Activated CD8-positive, alpha-beta memory T cell treated with anti-CD3 and anti-CD28 coated beads for 4 hours (primary cell): ENCODE results near the gene C12orf56.

ENCODE experiments used
- DNase-seq, 2 donors: peaks; one replicate each; pipeline ENCODE4 v3.0.0-alpha.2; 2020; ENCODE audit warnings: low read depth in 2 of 2

The C12orf56 gene, protein sequence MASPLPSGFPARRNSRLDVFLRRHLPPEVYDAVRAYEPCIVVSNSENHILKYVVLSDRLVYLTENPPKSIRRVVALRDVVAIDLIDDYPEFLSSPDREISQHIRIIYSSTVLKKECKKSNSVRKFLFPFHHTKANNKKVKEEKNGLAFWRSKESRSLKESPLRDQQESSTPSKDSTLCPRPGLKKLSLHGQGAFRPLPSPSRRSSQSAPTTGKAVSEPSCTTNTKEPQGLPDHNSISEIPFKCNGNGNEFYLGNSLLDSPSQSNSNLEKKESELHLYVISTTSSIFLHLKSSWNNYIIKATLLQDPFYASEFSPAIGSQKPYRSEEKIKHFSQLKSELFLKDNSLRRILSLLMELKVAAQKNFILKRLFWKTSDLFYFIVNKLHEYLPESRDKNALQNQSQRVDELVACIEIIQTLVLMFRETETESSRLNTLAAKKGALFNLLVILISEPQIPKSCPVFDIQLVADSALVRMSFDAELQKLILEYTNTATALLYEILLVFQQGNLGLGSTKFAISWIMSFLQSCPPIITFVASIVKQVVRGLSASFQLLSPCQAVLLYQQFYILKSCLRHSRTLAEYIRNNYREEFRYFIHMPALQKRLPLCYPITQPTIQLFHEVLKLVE

DNA sequence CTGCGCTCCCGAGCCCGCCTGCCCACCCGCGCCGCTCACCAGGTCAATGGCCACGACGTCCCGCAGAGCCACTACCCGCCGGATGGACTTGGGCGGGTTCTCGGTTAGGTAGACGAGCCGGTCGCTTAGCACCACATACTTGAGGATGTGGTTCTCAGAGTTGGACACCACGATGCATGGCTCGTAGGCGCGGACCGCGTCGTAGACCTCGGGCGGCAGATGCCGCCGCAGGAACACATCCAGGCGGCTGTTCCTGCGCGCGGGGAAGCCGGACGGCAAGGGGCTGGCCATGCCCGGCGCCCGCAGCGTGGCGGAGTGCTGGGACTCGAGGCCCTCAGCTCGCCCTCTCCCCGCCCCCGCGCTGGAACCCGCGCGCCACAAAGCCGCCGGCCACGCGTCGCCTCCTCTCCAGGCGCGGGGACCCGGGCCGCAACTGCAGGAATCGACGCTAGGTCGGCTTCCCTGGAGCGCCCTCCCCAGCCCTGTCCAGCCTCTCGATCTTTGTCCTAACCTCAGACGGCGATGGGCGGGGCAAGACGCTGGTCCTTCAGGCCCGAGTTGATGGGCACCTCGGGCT is at the start of gene C12orf56:
Gene C12orf56 (minus strand): TSS at position 484 of the 577 bp plus-strand sequence. CDS start 193 bp downstream, at position 291.
- DNase-seq = no peak

DNA sequence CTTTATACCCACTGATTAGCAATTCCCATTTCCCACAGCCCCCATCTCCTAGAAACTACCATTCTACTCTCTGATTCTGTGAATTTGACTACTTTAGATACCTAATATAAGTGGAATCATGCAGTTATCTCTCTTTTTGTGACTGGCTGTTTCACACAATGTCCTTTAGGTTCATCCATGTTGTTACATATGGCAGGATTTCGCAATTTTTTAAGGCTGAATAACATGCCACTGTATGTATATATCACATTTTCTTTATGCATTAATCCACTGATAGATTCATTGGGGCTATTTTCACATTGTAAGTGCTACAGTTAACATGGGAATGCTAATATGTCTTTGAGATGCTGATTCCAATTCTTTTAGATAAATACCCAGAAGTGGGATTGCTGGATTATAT is 49.5 kb upstream of the C12orf56 start:
- no peak for DNase-seq

DNA sequence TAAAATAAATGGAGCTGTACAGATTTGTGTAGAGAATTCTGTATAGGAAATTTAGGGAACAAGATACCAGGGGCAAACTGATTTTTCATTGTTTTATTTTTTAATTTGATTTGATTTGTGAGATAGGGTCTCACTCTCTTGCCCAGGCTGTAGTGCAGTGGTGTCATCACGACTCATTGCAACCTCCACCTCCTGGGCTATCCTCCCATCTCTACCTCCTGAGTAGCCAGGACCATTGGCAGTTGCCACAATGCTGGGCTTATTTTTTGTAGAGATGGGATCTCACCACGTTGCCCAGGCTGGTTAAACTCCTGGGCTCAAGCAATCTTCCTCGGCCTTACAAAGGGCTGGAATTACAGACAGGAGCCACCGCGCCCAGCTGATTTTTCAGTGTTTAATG is 43.4 kb upstream of the C12orf56 start:
- DNase-seq = no peak

DNA sequence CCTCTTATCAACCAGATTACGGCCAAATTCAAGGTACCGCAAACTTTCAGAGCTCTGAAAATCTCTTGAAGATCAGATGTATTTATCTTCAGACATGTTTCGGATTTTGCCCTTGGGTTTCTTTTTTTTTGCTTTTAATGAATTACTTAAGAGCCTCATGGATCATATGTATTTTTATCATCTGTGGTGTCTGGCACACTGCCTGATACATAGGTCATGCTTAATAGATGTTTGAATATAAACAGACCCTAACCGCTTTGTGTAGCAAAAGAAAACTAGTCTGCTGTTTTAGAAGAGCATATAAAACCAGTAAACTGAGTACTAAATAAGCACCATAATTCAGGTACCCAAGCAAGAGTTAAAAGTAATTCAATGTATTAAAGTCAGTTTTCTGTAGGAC is 41.2 kb upstream of the C12orf56 start:
- no peak for DNase-seq

DNA sequence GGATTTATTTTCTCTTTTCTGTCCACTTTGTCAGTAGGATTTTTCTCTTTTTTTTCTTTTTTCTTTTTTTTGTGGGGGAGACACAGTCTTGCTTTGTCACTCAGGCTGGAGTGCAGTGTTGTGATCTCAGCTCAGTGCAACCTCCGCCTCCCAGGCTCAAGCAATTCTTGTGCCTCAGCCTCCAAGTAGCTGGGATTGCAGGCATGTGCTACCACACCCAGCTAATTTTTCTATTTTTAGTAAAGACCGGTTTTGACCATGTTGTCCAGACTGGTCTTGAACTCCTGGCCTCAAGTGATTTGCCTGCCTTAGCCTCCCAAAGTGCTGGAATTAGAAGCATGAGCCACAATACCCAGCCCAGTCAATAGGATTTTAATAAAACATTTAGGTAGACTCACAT is 40.3 kb upstream of the C12orf56 start:
- no peak for DNase-seq

DNA sequence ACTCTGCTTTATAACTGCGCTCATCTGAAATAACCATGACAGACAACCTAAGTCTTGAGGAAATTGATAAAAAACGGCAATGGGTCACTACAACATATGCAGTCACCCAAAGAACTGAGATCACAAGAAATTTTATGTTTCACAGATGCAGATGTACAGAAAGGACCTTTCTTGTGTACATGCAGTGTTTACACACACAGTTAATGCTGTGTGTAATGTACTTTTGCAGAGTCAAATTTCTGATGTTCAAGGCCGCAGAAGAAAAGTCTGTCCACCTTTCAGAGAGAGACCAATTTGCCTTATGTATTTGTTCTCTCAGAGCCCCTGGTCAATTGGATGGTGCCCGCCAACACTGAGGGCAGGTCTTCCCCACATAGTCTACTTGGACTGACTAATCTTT is 38.4 kb upstream of the C12orf56 start:
- no peak for DNase-seq

DNA sequence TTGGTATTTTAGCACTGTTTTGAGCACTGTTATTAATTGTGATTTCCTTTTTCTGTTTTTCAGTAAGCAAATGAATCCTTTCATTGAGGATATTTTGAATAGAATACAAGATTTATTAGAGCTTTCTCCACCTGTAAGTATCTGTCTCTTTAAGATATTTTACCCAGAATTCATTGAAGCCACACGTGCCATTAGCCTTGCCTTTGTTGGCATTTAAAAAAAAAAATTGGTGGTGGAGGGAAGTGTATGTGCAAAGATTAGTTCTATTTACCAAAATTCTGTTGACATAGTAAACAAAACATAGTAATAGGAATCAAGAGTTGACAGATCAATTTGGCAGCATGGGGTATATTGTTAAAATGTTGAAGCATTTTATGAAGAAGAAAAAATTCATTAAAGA is 37.4 kb upstream of the C12orf56 start:
- DNase-seq = no peak

DNA sequence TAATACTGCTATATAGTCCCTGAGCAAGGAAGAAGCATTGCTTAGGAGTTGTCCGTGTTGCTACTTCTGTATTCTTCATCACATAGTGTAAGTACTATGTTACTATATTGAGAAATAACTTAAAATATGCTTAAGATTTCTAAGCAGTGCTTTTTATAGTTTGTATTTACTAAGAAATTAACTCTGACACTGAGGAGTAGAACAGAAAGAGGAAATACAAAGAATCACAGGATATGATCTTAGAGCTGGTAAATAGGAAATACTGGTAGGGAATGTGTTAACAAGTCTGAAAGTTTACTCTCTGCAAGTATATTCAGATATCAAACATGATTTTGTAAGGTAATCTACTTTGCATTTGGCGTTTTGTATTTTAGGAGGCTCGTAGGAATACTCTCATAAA is 29.1 kb upstream of the C12orf56 start:
- no peak for DNase-seq

DNA sequence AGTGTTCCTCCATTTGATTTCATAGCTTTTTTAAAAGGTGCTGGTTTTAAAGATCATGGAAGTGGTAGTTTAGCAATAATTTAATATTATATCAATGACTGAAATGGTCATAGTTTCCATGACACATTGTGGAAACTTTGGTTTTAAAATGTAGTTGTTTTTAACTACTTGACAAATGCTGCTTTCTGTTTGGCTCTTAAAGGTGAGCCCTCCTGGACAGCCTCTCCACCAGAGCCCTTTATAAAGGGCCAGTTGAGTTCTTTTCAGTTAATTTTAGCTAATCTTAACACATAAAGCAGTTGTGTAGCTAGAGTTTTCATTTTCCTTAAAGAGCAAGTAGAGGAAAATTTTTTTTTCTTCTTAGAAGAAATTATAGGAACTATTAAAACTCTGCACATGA is 27.7 kb upstream of the C12orf56 start:
- DNase-seq = no peak

DNA sequence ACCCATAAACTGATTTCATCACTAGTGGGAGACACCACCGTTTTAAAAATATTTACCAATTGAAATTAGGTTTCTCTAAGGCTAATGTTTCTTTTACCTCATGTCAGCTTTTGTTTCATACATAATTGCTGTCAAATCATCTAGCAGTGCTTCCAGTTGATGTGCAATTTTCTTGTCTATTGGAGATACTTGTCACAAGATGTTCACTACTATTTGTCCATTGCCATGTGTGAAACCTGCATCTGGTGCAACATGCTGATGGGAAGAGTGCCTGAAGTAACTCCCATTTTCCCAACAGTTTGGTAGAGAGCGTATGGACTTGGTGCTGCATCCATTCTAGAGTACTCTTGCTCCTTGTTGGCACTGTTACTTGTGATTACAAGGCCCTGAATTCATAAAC is 23.3 kb upstream of the C12orf56 start:
- no peak for DNase-seq

DNA sequence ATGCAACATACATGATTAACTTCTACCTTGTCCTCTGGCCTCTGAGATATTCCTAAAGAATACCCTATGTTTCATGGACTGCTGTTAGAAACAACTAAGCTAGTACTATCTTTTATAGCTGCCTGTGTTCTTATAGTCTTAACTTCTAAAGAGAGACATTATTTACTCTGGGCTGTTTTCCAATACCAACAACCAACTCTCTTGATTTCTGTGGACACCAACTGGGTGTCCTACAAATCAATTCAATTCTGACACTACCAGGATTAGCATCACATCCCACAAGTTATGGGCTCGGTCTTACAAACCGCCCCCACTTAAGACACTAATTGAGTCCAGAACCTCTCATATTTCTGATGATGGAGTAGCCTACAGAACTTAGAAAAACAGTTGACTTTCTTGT is 21.9 kb upstream of the C12orf56 start:
- DNase-seq = no peak

DNA sequence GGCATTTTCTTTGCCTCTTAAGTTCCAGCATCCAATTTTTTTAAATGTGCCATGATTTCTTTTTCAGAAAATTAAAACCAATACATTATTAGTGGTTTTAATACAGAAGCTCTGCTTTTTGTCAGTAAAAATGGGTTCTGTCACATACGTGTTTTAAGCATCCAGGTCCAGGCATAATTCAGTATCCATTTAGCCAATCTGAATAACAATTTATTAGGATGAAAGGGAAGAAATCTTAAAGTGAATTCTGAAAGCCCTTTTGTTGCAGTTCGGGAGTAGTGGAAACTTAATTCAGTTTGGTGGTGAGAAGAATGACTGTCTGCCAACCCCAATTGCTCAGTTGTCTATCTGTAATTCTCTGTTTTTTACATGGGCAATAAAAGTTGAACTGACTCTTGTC is 20.9 kb upstream of the C12orf56 start:
- no peak for DNase-seq

DNA sequence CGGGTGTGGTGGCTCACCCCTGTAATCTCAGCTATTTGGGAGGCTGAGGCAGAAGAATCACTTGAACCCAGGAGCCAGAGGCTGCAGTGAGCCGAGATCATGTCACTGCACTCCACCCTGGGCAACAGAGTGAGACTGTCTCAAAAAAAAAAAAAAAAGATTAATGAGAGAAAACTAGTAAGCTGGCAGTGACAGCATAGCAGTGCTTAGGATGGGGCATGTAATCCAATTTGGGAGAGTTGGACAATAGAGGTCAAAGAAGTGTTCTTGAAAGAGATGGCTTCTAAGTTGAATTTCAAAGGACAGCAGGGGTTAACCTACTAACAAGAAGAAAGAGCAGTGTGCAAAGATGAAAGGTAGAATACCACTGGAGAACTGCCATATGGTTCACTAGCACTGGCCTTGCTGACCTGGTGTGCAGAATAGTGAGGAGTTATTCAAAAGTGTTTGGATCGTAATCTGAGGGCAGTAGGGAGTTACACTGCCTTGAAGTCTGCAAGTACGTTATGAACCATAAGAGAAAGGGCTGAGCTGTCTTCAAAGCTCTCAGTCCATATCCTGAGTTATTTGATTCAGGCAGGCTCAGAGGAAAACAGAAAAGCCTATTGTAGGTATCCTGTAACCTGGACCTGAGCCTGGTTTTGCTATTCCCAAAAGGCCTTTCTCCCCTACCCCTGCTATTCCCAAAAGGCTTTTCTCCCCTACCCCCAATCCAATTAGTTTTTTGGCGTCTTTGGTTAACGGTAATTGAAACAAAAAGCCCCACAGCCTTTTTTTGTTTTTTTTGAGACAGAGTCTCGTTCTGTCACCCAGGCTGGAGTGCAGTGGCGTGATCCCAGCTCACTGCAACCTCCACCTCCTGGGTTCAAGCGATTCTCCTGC is 17.0 kb upstream of the C12orf56 start:
- DNase-seq = no peak

DNA sequence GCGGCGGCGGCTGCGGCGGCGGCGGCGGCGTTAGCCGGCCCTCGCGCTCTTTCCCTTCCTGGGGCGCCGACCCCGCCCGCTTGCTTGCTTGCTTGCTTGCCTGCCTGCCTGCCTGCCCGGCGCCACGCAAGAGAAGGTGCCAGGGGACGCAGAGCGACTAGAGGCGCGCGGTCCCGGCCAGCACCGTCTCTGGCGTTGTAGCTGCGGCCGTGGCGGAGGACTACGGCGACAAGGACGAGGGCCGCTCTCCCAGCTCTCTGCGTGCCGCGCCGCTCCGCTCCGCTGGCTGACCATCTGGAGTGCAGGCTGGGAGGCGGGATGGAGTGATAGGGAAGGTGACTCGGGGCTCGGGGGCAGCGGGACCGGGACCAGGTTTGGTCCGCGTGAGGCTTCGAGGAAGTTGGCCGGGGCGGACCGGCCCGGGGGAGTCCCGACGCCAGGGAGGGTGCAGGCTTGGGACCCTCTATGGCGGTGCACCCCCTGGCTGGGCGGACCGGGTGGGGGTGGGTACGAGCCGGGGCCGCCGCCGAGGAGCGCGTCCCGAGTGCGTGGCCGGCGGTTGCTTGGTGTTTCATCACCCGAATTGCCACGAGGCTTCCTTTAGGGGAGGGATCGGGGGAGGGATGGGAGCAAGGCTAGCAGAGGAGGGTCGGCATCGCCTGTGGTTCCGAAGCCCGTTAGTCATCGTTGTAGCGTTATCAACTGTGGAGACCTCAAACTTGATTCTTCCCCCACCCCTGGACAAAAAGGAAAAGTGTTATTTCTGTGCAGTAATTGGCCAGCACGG is 14.1 kb upstream of the C12orf56 start:
- DNase-seq = peak; percentile 59 to 68

DNA sequence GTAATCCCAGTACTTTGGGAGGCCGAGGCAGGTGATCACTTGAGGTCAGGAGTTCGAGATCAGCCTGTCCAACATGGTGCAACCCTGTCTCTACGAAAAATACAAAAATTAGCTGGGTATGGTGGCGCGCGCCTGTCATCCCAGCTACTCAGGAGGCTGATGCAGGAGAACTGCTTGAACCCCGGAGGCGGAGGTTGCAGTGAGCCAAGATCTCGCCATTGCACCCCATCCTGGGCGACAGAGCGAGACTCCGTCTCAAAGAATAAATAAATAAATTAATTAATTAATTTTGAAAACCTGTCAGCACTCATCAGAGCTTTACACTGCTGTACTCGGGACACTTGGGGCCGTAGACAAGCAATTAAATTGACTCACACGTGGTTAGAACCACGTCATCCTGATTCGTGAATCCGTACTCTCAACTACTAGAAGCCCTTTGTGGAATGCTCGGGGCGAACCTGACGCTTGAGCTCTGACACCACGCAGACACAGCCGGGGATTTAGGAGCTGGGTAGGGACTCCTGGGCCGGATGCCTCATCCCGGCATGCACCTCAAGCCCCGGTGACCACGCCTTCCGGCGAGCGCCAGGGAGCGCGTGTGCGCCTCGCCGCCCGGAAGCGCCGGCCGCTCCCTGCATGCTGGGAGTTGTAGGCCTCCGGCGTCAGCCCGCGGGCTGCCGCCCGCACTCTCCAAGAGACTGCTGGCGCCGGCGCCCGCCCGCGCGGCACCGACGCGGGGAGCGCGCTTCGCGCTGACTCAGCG is 13.3 kb upstream of the C12orf56 start, which contains the start of gene XPOT:
Gene XPOT (plus strand): TSS at position 686 of the 763 bp plus-strand sequence. CDS start 5,644 bp downstream, outside the sequence.
- DNase-seq = peak; percentile 86 to 88

DNA sequence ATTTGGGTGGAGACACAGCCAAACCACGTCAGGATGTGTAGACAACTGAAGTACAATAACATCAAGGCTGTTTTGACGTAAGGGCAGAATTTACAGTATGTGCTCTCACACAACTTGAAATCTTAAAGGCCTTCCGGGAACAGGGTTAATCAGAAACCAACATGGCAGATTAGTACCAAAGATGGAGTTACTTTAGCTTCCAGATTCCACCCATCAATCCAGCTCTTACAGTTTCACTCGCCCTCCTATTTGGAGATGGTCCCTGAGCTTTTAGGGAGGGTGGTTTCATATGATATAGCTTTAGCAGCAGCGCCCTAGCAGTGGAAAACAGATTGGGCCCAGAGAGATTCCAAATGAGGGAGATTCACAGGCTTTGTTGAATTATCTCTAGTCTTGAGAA is 11.6 kb upstream of the C12orf56 start:
- no peak for DNase-seq

DNA sequence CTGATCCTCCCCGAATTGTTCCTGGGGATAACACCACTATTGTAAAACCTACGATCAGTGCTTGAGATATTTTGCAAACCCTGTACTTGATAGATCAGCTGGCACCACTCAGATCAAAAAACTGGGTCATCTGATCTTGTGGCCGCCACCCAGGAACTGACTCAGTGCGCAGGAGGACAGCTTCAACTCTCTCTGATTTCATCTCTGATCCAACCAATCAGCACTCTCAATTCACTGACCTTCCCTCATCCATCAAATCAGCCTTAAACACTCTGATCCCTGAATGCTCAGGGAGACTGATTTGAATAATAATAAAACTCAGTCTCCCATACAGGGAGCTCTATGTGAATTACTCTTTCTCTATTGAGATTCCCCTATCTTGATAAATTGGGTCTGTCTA is 9.5 kb upstream of the C12orf56 start:
- no peak for DNase-seq

DNA sequence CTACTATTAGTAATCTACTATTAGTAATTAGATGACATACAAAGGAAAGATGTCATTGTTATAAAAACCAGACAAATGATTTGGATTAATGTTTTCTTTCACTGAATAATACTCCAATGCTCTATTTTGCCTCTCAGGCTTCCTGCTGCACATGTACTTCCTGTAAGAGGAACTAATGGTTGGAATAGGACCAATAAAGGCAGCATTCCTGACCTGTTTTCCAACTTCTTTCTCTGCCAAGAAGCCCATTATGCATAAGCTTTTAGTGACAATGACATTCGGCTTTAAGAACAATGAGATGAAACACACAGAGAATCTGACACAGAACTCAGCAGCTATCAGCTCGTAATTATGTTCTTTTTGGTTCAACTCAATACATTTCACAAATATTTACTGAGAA is 5.2 kb upstream of the C12orf56 start:
- DNase-seq = no peak

DNA sequence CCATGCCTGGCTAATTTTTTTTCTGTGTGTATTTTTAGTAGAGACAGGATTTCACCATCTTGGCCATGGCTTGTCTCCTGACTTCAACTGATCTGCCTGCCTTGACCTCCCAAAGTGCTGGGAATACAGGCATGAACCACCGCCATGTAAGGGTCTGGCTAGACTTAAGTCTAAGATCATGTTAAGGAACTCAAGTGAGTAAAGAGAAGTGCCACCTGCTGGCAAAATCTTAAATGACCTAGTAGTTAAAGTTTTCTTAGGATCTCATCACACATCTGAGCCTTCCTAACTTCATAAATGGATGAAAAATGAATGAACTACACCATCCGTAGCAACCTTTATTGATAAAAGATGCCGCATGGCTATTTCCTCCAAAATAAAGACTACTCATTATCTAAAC is 1.7 kb upstream of the C12orf56 start:
- no peak for DNase-seq

DNA sequence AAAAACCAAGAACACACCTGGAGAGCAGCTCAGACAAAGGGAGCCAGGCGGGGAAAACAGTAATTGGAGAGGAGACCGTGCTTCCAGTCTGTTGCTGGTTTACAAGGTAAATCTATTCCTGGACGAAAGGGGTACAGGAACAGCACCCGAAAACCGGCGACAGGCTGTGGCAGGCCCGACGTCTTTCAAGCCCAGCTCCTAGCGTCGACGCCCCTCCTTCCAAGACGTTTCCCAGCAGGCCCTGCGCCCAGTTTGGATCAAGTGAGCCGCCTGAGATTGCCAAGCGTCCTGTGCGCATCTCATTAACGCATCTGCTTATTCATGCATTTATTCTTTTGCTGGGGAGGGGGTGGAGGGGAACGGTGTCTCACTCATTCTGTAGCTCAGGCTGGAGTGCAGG is 1.4 kb downstream of the C12orf56 start:
- no peak for DNase-seq
